Measurements from ENCODE around the gene ERFL.

DNA sequence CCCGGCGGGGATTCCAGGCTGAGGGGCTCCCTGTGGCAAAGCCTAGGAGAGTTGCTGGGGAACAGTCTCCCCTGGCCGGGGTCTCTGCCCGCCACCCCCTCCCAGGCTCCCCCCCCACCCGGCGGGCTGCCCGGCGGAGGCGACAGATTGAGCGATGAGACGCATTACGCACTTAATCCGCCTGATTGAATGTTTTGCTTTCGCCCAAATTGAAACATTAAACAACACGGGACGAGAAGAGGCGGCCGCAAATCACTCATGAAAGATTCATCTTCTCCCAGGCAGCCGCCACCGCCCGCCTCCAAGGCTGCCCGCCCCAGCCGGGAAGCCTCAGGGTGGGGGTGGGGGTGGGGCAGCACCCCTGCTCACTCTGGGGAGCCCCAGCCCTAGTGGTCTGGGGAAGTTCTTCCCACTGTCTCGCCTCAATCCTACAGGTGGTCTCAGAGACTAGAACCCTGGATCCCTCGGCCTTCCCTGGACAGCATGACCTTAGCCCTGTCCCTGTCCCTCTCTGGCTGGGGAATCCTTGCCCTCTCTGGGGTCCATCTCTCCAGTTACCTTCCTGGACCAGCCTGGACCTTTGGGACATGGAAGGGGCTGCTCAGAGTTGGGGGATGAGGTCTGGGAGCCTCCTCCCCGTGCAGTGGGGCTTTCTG lies 7.6 kb upstream of the ERFL start:
- TF ChIP-seq, protein P1, sequence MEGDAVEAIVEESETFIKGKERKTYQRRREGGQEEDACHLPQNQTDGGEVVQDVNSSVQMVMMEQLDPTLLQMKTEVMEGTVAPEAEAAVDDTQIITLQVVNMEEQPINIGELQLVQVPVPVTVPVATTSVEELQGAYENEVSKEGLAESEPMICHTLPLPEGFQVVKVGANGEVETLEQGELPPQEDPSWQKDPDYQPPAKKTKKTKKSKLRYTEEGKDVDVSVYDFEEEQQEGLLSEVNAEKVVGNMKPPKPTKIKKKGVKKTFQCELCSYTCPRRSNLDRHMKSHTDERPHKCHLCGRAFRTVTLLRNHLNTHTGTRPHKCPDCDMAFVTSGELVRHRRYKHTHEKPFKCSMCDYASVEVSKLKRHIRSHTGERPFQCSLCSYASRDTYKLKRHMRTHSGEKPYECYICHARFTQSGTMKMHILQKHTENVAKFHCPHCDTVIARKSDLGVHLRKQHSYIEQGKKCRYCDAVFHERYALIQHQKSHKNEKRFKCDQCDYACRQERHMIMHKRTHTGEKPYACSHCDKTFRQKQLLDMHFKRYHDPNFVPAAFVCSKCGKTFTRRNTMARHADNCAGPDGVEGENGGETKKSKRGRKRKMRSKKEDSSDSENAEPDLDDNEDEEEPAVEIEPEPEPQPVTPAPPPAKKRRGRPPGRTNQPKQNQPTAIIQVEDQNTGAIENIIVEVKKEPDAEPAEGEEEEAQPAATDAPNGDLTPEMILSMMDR (IDR thresholded peaks at IDR 0.05; ENCODE audit: low read depth, low read length): no peak
- TF ChIP-seq EZH2phosphoT487 (IDR thresholded peaks at IDR 0.05; ENCODE audit: low read depth): no peak

Measured in OCI-LY3 (cell line).